Endothelial cell of umbilical vein (primary cell): ENCODE results near the gene ITSN2. TPM values are rescaled to one million over a fixed set of nuclear protein-coding genes. Genes with fewer than 3 reads are reported as not detected.

Experiments used
- BruUV-seq: library from RNA; stranded (reverse); fragments of 400-500 nt; replicated peaks from 2 replicates; lab custom pipeline; 2021; lab: Mats Ljungman, UMichigan
- CTCF ChIA-PET: fragments of 300-600, 350-600 bp; sonication (Branson Sonifier 250); formaldehyde crosslinking; loops from one replicate; lab custom pipeline; 2021; ENCODE audit warnings: antibody characterized with exemption, inconsistent platforms; lab: Charles Lee
- POLR2A ChIA-PET: fragments of 300-600, 350-600 bp; sonication (Branson Sonifier 250); formaldehyde crosslinking; loops from one replicate; lab custom pipeline; 2021; ENCODE audit warnings: antibody characterized with exemption, inconsistent platforms; lab: Charles Lee
- DNase-seq: peaks from one replicate; pipeline ENCODE4 v3.0.0-alpha.2; 2011; ENCODE audit warnings: low read depth, low spot score
- FAIRE-seq: peaks from 2 replicates; lab custom pipeline; 2011; peaks lifted over from hg19 to GRCh38; lab: Jason Lieb, UNC
- H2AFZ ChIP-seq: 2 replicates; pipeline ENCODE4 v1.6.0; 2012; ENCODE audit warnings: low read depth, low read length, control low read depth, inconsistent platforms
- H3K27ac ChIP-seq: 2 replicates; pipeline ENCODE4 v1.5.1; 2011; ENCODE audit warnings: low read depth, mild to moderate bottlenecking, control low read depth, low read length, moderate library complexity; ENCODE audit not compliant: insufficient read depth
- H3K27me3 ChIP-seq, 2 experiments: 2 replicates each; pipeline versions ENCODE4 v1.6.0 to v1.6.1; 2011; ENCODE audit warnings: low read length in 2 of 2, mixed read lengths in 1 of 2; ENCODE audit not compliant: control insufficient read depth in 2 of 2, insufficient read depth in 2 of 2
- H3K36me3 ChIP-seq, 2 experiments: 2 replicates in 1 of 2; 3 replicates in 1 of 2; pipeline ENCODE4 v1.5.1; 2011; ENCODE audit warnings: low read length in 2 of 2, mild to moderate bottlenecking in 1 of 2, moderate library complexity in 1 of 2; ENCODE audit not compliant: control insufficient read depth in 2 of 2, insufficient read depth in 2 of 2; ENCODE audit errors: extremely low read depth in 1 of 2
- H3K4me1 ChIP-seq: 3 replicates; pipeline ENCODE4 v1.5.1; 2011; ENCODE audit warnings: mild to moderate bottlenecking, low read length; ENCODE audit not compliant: control insufficient read depth, insufficient read depth; ENCODE audit errors: extremely low read depth
- H3K4me2 ChIP-seq: 2 replicates; pipeline ENCODE4 v1.6.1; 2011; ENCODE audit warnings: low read length, control low read depth, mixed read lengths; ENCODE audit not compliant: insufficient read depth
- H3K4me3 ChIP-seq, 3 experiments: fragments of 200-600 bp in 1 of 3; sonication (generic), shearing (Covaris generic) in 1 of 3; replicated peaks in 1 of 3; 2 replicates each; pipeline ENCODE4 v1.5.1; 2011 to 2016; ENCODE audit warnings: control low read depth in 3 of 3, low read length in 3 of 3, mild to moderate bottlenecking in 2 of 3, inconsistent platforms in 1 of 3, low read depth in 1 of 3, moderate library complexity in 1 of 3; ENCODE audit not compliant: insufficient read depth in 1 of 3
- H3K79me2 ChIP-seq: 2 replicates; pipeline ENCODE4 v1.6.0; 2012; ENCODE audit warnings: low read length, inconsistent platforms; ENCODE audit not compliant: control insufficient read depth, insufficient read depth
- H3K9ac ChIP-seq: replicated peaks from 2 replicates; pipeline ENCODE3; 2011; ENCODE audit warnings: low read length, control low read depth; ENCODE audit not compliant: insufficient read depth; ENCODE audit errors: extremely low read depth
- H3K9me1 ChIP-seq: replicated peaks from 3 replicates; pipeline ENCODE4 v1.6.0; 2011; ENCODE audit warnings: mild to moderate bottlenecking, low read length; ENCODE audit not compliant: control insufficient read depth, insufficient read depth; ENCODE audit errors: extremely low read depth
- H3K9me3 ChIP-seq: replicated peaks from 2 replicates; pipeline ENCODE4 v1.5.1; 2012; ENCODE audit warnings: low read length, inconsistent platforms; ENCODE audit not compliant: control insufficient read depth, insufficient read depth
- H4K20me1 ChIP-seq: replicated peaks from 2 replicates; pipeline ENCODE3; 2011; ENCODE audit warnings: mild to moderate bottlenecking, low read length; ENCODE audit not compliant: control insufficient read depth, insufficient read depth; ENCODE audit errors: extremely low read depth
- POLR2AphosphoS5 ChIP-seq: IDR thresholded peaks from 2 replicates; pipeline ENCODE4 v1.6.1; 2012; ENCODE audit warnings: low read depth, mild to moderate bottlenecking, control low read depth, low read length, moderate library complexity; ENCODE audit not compliant: insufficient read depth
- dilution Hi-C: fragments of 300-500 bp; cut with MboI; formaldehyde crosslinking; loops from one replicate; pipeline ENCODE4 v1.15.0; 2019; ENCODE audit warnings: low sequenced_read_pairs; ENCODE audit not compliant: extremely low pct_ligation_motif_present
- intact Hi-C: fragments of 100-400 bp; cut with micrococcal nuclease; formaldehyde crosslinking; loops from one replicate; pipeline ENCODE4 v1.10.0; 2022
- polyA plus RNA-seq, 4 experiments: library from polyadenylated mRNA; depleted of rRNA in 3 of 4; stranded (reverse) in 3 of 4; unstranded in 1 of 4; fragments of >200 nt; gene quantifications; 2 replicates each; pipeline versions ENCODE4 v1.2.1 to v1.2.3, GENCODE V29; 2011 to 2012; ENCODE audit warnings: missing spikeins in 1 of 4
- total RNA-seq: library from RNA; stranded (reverse); gene quantifications from 2 replicates; pipeline ENCODE4 v1.2.3, GENCODE V29; 2021
- TF ChIP-seq, protein P1 (sequence below): IDR thresholded peaks from 2 replicates; pipeline ENCODE4 v1.6.1; 2011; ENCODE audit not compliant: insufficient read depth, insufficient read length

Gene ITSN2
- total and polyA plus RNA-seq, 2 donors (not counting 3 experiments of a cell fraction or from before 2014, with no cell fraction given): 30.5 to 56.8 TPM

DNA sequence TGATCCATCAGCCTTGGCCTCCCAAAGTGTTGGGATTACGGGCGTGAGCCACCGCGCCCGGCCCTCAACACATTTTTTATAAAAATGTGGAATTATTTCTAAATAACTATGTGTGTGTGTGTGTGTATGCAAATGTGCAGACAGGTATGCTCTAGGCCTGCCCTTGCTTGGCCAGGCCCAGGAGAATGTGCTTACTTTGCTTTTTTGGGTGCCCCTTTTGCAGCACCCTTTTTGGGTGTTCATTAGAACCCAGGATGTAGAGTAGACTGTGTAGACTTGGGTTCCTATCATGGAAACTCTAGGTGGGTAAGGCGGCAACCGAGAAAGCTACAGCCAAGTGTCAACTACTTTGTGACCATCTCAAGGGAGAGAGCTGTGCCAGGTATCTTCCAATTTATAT lies 11.7 kb upstream of the ITSN2 start:
- H3K27me3 ChIP-seq: no peaks in the 10 kb centered on the region
- no TSS peak for BruUV-seq
- H3K36me3 ChIP-seq: no peaks in the 10 kb centered on the region
- H3K4me1 ChIP-seq: no peaks in the 10 kb centered on the region
- no peak overlapping the region for H3K9ac ChIP-seq
- DNase-seq (no peak), FAIRE-seq (no peak)
- intact Hi-C loops: no loop called here
- no peaks in the 10 kb centered on the region for H3K79me2 ChIP-seq
- H3K27ac ChIP-seq: no peak overlapping the region
- no peak overlapping the region for H2AFZ ChIP-seq
- no peak overlapping the region for H3K4me2 ChIP-seq
- no peak overlapping the region for H3K4me3 ChIP-seq
- no peaks in the 10 kb centered on the region for H3K9me3 ChIP-seq
- H3K9me1 ChIP-seq: no peaks in the 10 kb centered on the region
- no peaks in the 10 kb centered on the region for H4K20me1 ChIP-seq
- dilution Hi-C loops: no loop called here
- TF ChIP-seq POLR2AphosphoS5: no peak
- ChIA-PET CTCF (no interaction called here), POLR2A (no interaction called here)

DNA sequence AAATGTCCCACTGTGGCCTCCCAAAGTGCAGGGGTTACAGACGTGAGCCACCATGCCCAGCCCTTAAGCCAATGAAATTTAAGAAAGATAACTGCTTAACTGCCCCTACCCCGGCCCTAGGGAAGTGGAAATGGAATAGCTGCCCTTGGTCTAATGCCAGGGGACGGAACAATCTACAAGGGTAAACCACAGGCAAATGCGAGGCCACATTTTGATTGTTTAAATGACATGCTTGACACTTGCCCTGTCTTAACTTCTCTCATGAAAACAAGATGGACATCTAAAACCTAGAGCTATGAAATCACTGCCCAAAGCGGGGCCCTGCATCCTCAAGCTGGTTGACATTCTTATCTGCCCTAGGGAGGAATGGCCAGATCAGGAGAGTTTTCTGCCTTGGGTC lies 5.5 kb upstream of the ITSN2 start:
- peak; percentile 54 for FAIRE-seq
- peak overlapping the region; percentile 28 for H2AFZ ChIP-seq
- H3K79me2 ChIP-seq: no peaks in the 10 kb centered on the region
- peak overlapping the region; percentile 8 for H3K4me2 ChIP-seq
- CTCF ChIA-PET: interaction anchor here (1.0 kb wide), 1 partner anchor 15 kb away, joined by 3 read pairs; no protein-coding TSS in a partner anchor
- POLR2A ChIA-PET: no interaction called here
- no peak overlapping the region for H3K4me3 ChIP-seq
- H3K27ac ChIP-seq: peak overlapping the region; percentile 67
- H3K4me1 ChIP-seq: peaks cover 21% of the 10 kb centered on the region
- intact Hi-C loops (loop anchor here (2.0 to 10.0 kb wide), 3 partner anchors 33 to 441 kb away; partner anchors contain the start of genes ATAD2B and TP53I3), dilution Hi-C loops (no loop called here)
- H3K27me3 ChIP-seq: no peaks in the 10 kb centered on the region
- BruUV-seq: no TSS peak
- H3K9me1 ChIP-seq: no peaks in the 10 kb centered on the region
- no peaks in the 10 kb centered on the region for H3K36me3 ChIP-seq
- peak; percentile 46 for DNase-seq
- TF ChIP-seq, protein P1, sequence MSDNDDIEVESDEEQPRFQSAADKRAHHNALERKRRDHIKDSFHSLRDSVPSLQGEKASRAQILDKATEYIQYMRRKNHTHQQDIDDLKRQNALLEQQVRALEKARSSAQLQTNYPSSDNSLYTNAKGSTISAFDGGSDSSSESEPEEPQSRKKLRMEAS: no peak
- H3K9ac ChIP-seq: no peak overlapping the region
- no peaks in the 10 kb centered on the region for H3K9me3 ChIP-seq
- H4K20me1 ChIP-seq: no peaks in the 10 kb centered on the region
